ENCODE results near the gene PALM.

- no peak for TF ChIP-seq EZH2 (IDR thresholded peaks at IDR 0.05; ENCODE audit: borderline replicate concordance, insufficient read depth, low read length, poor library complexity, severe bottlenecking)
- no peak for TF ChIP-seq REST (IDR thresholded peaks at IDR 0.05; ENCODE audit: borderline replicate concordance)
Observed at GRCh38 chr19:661427-662196, 47.1 kb upstream of the PALM start.
